ENCODE results near the gene ZNF260.

Gene ZNF260

GRCh38 chr19:36489118-36489919, 38.8 kb downstream of the ZNF260 start, which contains the start of gene ZNF566:
Gene ZNF566, minus strand, starts transcription at chr19:36489561. Its CDS starts 13,004 bp downstream, at chr19:36476557.
- peak; percentile 96 for DNase-seq

DNA sequence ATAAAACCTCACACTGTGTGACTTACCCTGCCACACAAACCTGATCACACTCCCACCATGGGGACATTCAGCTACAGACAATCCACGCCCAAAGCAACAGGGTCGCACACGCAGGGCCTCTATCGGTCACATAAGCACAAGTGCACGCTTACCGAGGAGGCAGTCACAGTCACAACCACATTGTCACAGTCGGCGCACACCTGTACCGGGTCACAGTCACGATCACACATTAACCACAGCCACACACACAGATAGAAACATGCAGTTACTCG, 39.3 kb downstream of the ZNF260 start:
- no peak for DNase-seq

- no peak for DNase-seq
Measured at GRCh38 chr19:36488118-36488845, 39.8 kb downstream of the ZNF260 start.

GRCh38 chr19:36483653-36484052, 44.4 kb downstream of the ZNF260 start:
- DNase-seq: no peak

DNA sequence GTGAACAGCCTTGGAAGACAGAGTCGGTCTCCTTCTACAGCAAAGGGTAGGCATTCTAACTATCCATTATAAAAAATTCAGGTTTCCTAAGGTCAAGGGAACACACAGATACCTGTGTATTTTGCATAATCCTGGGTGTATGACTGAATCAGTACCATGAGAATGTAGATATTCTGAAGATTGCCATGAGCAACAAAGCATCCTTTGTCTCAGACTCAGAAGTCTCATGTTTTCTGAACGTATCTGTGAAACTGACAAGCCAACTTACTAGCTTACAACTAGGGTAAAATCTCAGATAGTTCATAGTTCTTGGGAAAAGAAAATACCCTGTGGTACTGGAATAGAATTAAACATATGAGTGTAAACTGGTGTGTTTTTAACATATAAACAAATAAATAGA, 45.2 kb downstream of the ZNF260 start:
- no peak for DNase-seq
